ENCODE results near the gene MAP1LC3A. TPM values are rescaled to one million over a fixed set of nuclear protein-coding genes. Genes with fewer than 3 reads are reported as not detected.

MAP1LC3A gene
- polyA plus RNA-seq, 1 experiment = 15.9 TPM

DNA sequence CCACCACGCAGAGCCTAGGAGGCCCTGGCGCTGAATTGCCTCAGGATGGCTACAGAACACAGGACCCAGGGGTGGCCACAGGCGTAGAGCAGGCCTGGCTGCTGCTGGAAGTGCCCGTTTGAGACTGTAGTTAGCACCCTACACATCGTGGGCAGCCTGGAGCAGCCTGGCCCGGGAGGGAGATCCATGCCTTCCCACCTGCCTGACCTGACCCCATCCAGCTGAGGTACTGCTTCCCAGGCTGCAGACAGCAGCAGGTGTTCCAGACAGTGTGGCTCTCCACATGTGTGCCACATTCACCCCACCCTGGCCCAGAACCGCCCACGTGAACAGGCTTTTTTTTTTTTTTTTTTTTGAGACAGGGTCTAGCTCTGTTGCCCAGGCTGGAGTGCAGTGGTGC lies 20.9 kb upstream of the MAP1LC3A start:
- Histone ChIP-seq H3K9me3 (ENCODE audit: control insufficient read depth, insufficient read depth, low read length) (no peaks in the 10 kb centered on the region), H3K27ac (ENCODE audit: low read depth, low read length) (no peak overlapping the region), H3K27me3 (ENCODE audit: control insufficient read depth, insufficient read depth, low read length) (no peaks in the 10 kb centered on the region), H3K4me3 (ENCODE audit: low read depth, low read length) (no peak overlapping the region)
- TF ChIP-seq, protein P1, sequence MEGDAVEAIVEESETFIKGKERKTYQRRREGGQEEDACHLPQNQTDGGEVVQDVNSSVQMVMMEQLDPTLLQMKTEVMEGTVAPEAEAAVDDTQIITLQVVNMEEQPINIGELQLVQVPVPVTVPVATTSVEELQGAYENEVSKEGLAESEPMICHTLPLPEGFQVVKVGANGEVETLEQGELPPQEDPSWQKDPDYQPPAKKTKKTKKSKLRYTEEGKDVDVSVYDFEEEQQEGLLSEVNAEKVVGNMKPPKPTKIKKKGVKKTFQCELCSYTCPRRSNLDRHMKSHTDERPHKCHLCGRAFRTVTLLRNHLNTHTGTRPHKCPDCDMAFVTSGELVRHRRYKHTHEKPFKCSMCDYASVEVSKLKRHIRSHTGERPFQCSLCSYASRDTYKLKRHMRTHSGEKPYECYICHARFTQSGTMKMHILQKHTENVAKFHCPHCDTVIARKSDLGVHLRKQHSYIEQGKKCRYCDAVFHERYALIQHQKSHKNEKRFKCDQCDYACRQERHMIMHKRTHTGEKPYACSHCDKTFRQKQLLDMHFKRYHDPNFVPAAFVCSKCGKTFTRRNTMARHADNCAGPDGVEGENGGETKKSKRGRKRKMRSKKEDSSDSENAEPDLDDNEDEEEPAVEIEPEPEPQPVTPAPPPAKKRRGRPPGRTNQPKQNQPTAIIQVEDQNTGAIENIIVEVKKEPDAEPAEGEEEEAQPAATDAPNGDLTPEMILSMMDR (IDR thresholded peaks at IDR 0.05; ENCODE audit: low read depth, low read length) = no peak
- DNase-seq (ENCODE audit: low read depth, low spot score) = no peak
- CTCF ChIA-PET = interaction anchor here (0.7 to 2.1 kb wide), 7 partner anchors 8 to 242 kb away, joined by 3 to 14 read pairs (median 5); no protein-coding TSS in a partner anchor
- POLR2A ChIA-PET = interaction anchor here (0.7 kb wide), 1 partner anchor 46 kb away, joined by 7 read pairs; no protein-coding TSS in a partner anchor

DNA sequence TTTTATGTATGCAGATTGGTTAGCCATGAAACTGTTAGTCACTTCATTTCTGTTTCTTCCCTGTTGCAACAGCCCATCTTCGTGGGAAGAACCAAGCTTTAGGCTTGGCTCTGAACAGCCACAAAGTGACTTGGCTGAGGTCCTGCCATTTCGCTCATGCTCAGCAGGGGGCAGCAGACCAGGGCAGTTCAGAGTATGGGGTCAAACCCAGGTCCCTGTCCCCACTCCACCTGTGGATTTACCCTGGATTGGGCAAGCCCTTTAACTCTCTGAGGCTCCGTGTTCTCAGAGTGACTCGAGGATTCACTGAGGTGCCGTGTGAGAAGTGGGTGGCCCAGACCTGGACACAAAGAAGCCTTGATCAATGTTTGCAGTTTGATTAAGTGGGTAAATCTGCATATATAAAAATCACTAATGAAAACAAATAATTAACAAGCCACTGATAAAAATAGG lies 19.8 kb upstream of the MAP1LC3A start:
- TF ChIP-seq, protein P1 (IDR thresholded peaks at IDR 0.05; ENCODE audit: low read depth, low read length) = peak; percentile 87
- DNase-seq (ENCODE audit: low read depth, low spot score) = no peak
- Histone ChIP-seq H3K9me3 (ENCODE audit: control insufficient read depth, insufficient read depth, low read length) (no peaks in the 10 kb centered on the region), H3K4me3 (ENCODE audit: low read depth, low read length) (no peak overlapping the region), H3K27me3 (ENCODE audit: control insufficient read depth, insufficient read depth, low read length) (no peaks in the 10 kb centered on the region), H3K27ac (ENCODE audit: low read depth, low read length) (no peak overlapping the region)
- POLR2A ChIA-PET = no interaction called here
- CTCF ChIA-PET = interaction anchor here (0.6 to 2.1 kb wide), 12 partner anchors 9 to 348 kb away, joined by 3 to 14 read pairs (median 6); no protein-coding TSS in a partner anchor

DNA sequence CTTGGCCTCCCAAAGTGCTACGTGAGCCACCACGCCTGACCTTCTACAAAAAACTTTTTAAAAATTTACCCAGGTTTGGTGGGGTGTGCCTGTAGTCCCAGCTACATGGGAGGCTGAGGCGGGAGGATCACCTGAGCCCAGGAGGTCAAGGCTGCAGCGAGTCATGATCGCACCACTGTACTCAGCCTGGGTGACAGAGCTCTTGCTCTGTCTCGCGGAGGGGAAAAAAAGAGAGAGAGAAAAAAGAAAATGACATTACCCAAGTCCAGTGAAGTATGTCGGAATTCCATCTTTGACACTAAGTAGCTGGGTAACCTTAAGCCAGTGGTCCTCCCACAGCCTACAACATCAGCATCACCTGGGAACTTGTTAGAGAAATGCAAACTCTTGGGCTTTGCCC lies 18.8 kb upstream of the MAP1LC3A start:
- no peak for DNase-seq (ENCODE audit: low read depth, low spot score)
- no peak overlapping the region for H3K27ac ChIP-seq (ENCODE audit: low read depth, low read length)
- H3K27me3 ChIP-seq (ENCODE audit: control insufficient read depth, insufficient read depth, low read length) = no peaks in the 10 kb centered on the region
- ChIA-PET CTCF (interaction anchor here (1.8 to 2.1 kb wide), 4 partner anchors 12 to 349 kb away, joined by 8 to 14 read pairs (median 8); no protein-coding TSS in a partner anchor), POLR2A (no interaction called here)
- H3K4me3 ChIP-seq (ENCODE audit: low read depth, low read length) = no peak overlapping the region
- TF ChIP-seq, protein P1 (IDR thresholded peaks at IDR 0.05; ENCODE audit: low read depth, low read length) = no peak
- no peaks in the 10 kb centered on the region for H3K9me3 ChIP-seq (ENCODE audit: control insufficient read depth, insufficient read depth, low read length)

DNA sequence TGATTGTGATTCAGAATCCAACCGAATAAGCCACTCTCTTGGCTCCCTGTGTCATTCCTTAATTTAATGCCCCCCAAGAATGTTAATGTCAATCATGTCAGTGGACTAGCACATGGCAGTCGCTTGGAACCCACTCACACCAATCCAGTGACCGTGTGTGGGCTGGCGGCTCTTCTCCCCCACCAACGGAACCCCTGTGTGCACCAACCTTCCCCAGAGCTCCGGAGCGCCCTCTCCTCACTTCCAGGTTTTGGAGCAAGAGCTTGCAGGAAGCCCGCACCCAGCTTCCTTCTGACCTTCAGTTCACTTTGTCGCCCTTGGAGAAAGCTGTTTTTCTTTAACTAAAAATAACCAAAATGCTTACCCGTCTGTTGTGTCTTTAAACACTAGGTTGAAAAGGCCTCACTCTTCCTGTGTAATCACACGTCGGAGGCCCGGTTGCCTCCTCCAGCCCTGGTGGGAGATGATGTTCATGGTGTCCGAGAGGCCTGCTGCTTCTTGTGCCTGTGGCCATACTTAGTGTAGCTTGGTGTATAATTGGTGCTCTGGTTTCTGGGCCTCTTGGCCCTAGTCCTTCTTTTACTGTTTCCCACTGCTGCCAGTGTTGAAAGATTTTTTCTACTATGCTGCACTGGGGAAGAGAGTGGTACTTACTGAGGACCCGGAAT lies 17.8 kb upstream of the MAP1LC3A start:
- CTCF ChIA-PET = no interaction called here
- no peak for DNase-seq (ENCODE audit: low read depth, low spot score)

More for the DNA sequence above, 17.8 kb upstream of the MAP1LC3A start:
- TF ChIP-seq, protein P1 (IDR thresholded peaks at IDR 0.05; ENCODE audit: low read depth, low read length) = no peak
- Histone ChIP-seq H3K27ac (ENCODE audit: low read depth, low read length) (no peak overlapping the region), H3K4me3 (ENCODE audit: low read depth, low read length) (no peak overlapping the region), H3K9me3 (ENCODE audit: control insufficient read depth, insufficient read depth, low read length) (no peaks in the 10 kb centered on the region), H3K27me3 (ENCODE audit: control insufficient read depth, insufficient read depth, low read length) (no peaks in the 10 kb centered on the region)
- POLR2A ChIA-PET = no interaction called here
